B cell (primary cell): Measurements from ENCODE around the gene ERC2. TPM values are rescaled to one million over a fixed set of nuclear protein-coding genes. Genes with fewer than 3 reads are reported as not detected.

Source experiments
- ATAC-seq: fragments of 200-7000 bp; cut with Tn5 transposase; one replicate; pipeline ENCODE4 v1.10.0; 2021; ENCODE audit warnings: low read depth, mild to moderate bottlenecking, moderate number of reproducible peaks, moderate library complexity
- CTCF ChIA-PET: fragments of 350-600 bp; sonication (Branson Sonifier 250); formaldehyde crosslinking; loops from one replicate; lab custom pipeline; 2021; ENCODE audit warnings: antibody characterized with exemption, inconsistent platforms; lab: Charles Lee
- POLR2A ChIA-PET: fragments of 350-600 bp; sonication (Branson Sonifier 250); formaldehyde crosslinking; loops from one replicate; lab custom pipeline; 2021; ENCODE audit warnings: antibody characterized with exemption; lab: Charles Lee
- DNase-seq: peaks from one replicate; pipeline ENCODE4 v3.0.0; 2013
- H2AFZ ChIP-seq: 2 replicates; pipeline ENCODE4 v1.6.1; 2012; ENCODE audit warnings: mild to moderate bottlenecking, low read depth, low read length; ENCODE audit not compliant: insufficient read depth, poor library complexity, severe bottlenecking
- H3K27ac ChIP-seq, 2 donors: 1 replicate in 1 of 2; 2 replicates in 1 of 2; pipeline ENCODE4 v1.5.1; 2012 to 2013; ENCODE audit warnings: low read length in 2 of 2, mild to moderate bottlenecking in 2 of 2, moderate library complexity in 1 of 2
- H3K27me3 ChIP-seq, 4 experiments: fragments of 200-600 bp in 1 of 4; sonication (generic) in 1 of 4; replicated peaks in 1 of 4; 1 replicate in 2 of 4; 2 replicates in 2 of 4; pipeline versions ENCODE4 v1.6.1 to v1.7.0; 2013 to 2016; ENCODE audit warnings: low read length in 3 of 4, mild to moderate bottlenecking in 2 of 4, mixed read lengths in 1 of 4, moderate library complexity in 1 of 4; ENCODE audit not compliant: insufficient read depth in 4 of 4, control insufficient read depth in 3 of 4; ENCODE audit errors: control extremely low read depth in 1 of 4
- H3K36me3 ChIP-seq, 2 experiments: replicated peaks in 1 of 2; 1 replicate in 1 of 2; 2 replicates in 1 of 2; pipeline versions ENCODE4 v1.6.1 to v1.7.1; 2013; ENCODE audit warnings: low read length in 1 of 2; ENCODE audit not compliant: insufficient read depth in 2 of 2, control insufficient read depth in 1 of 2; ENCODE audit errors: control extremely low read depth in 1 of 2, extremely low read depth in 1 of 2
- H3K4me1 ChIP-seq, 2 donors: fragments of 200-600 bp in 1 of 2; sonication (generic) in 1 of 2; 1 replicate in 1 of 2; 2 replicates in 1 of 2; pipeline versions ENCODE4 v1.5.1 to v1.6.1; 2013 to 2017; ENCODE audit warnings: low read length in 2 of 2; ENCODE audit not compliant: control insufficient read depth in 2 of 2, insufficient read depth in 2 of 2
- H3K4me2 ChIP-seq: replicated peaks from 2 replicates; pipeline ENCODE3; 2012; ENCODE audit warnings: mild to moderate bottlenecking, low read depth, low read length; ENCODE audit not compliant: poor library complexity, severe bottlenecking
- H3K4me3 ChIP-seq, 5 experiments: fragments of 200-600 bp in 1 of 5; sonication (generic) in 1 of 5; 1 replicate in 3 of 5; 2 replicates in 2 of 5; pipeline versions ENCODE4 v1.5.1 to v1.7.0; 2011 to 2016; ENCODE audit warnings: low read length in 4 of 5, mild to moderate bottlenecking in 4 of 5, low read depth in 2 of 5, control low read depth in 1 of 5, moderate library complexity in 1 of 5; ENCODE audit not compliant: insufficient read depth in 1 of 5; ENCODE audit errors: control extremely low read depth in 1 of 5, extremely low read depth in 1 of 5
- H3K79me2 ChIP-seq: fragments of 200-600 bp; sonication (generic); one replicate; pipeline ENCODE4 v1.6.0; 2016; ENCODE audit warnings: low read length; ENCODE audit not compliant: control insufficient read depth, insufficient read depth
- H3K9ac ChIP-seq: fragments of 200-600 bp; sonication (generic); 2 replicates; pipeline ENCODE4 v1.6.1; 2017; ENCODE audit warnings: mild to moderate bottlenecking, low read length, moderate library complexity
- H3K9me3 ChIP-seq, 3 donors: one replicate each; pipeline versions ENCODE4 v1.6.1 to v1.7.1; 2013; ENCODE audit warnings: low read length in 2 of 3; ENCODE audit not compliant: control insufficient read depth in 2 of 3, insufficient read depth in 1 of 3; ENCODE audit errors: control extremely low read depth in 1 of 3
- H4K20me1 ChIP-seq: 2 replicates; pipeline ENCODE4 v1.6.0; 2012; ENCODE audit warnings: mild to moderate bottlenecking, low read length; ENCODE audit not compliant: insufficient read depth, control insufficient read depth, poor library complexity, severe bottlenecking
- H3K27ac Mint-ChIP-seq: one replicate; pipeline ENCODE4 v1.8.0; 2021; ENCODE audit warnings: mixed read lengths
- H3K27me3 Mint-ChIP-seq: one replicate; pipeline ENCODE4 v1.8.0; 2021; ENCODE audit warnings: mixed read lengths
- H3K4me1 Mint-ChIP-seq: one replicate; pipeline ENCODE4 v1.8.0; 2021; ENCODE audit warnings: mixed read lengths
- H3K4me3 Mint-ChIP-seq: one replicate; pipeline ENCODE4 v1.8.0; 2021; ENCODE audit warnings: mixed read lengths
- H3K9me3 Mint-ChIP-seq: one replicate; pipeline ENCODE4 v1.8.0; 2022; ENCODE audit warnings: mixed read lengths; ENCODE audit not compliant: insufficient read depth
- CTCF ChIP-seq: fragments of 200-600 bp; IDR thresholded peaks from one replicate; pipeline ENCODE4 v1.8.0; 2022; ENCODE audit warnings: antibody characterized with exemption, mild to moderate bottlenecking
- EZH2 ChIP-seq: IDR thresholded peaks from 2 replicates; pipeline ENCODE4 v1.6.1; 2012; ENCODE audit warnings: borderline replicate concordance, low read depth, mild to moderate bottlenecking, moderate library complexity, low read length; ENCODE audit not compliant: insufficient read depth, poor library complexity, severe bottlenecking
- WGBS: methylation state at CpG from one replicate; pipeline ENCODE4 v1.1.5; 2013; ENCODE audit warnings: missing lambda C conversion rate; ENCODE audit not compliant: insufficient coverage; 5-methylcytosine and 5-hydroxymethylcytosine counted together
- intact Hi-C: fragments of 100-400 bp; cut with micrococcal nuclease; formaldehyde crosslinking; loops from one replicate; pipeline ENCODE4 v1.10.0; 2022
- polyA plus RNA-seq: library from polyadenylated mRNA; depleted of rRNA; stranded (reverse); fragments of >200 nt; gene quantifications from 2 replicates; pipeline ENCODE4 v1.2.3, GENCODE V29; 2012
- total RNA-seq, 2 donors: library from RNA; stranded (reverse); fragments of 120-200 nt in 1 of 2; gene quantifications; 1 replicate in 1 of 2; 2 replicates in 1 of 2; pipeline versions ENCODE4 v1.2.3 to v1.2.4, GENCODE V29; 2013 to 2022

The ERC2 gene
- total and polyA plus RNA-seq, 2 donors (not counting 1 experiment from before 2014, with no cell fraction given): not detected

GRCh38 chr3:56254835-56255234 lies 213.4 kb downstream of the ERC2 start:
- POLR2A ChIA-PET: no interaction called here

More at GRCh38 chr3:56254835-56255234, 213.4 kb downstream of the ERC2 start:
- H3K4me3 ChIP-seq: no peak overlapping the region
- TF ChIP-seq EZH2 (no peak), CTCF (peak; percentile 39)
- no peak overlapping the region for H2AFZ ChIP-seq
- H3K4me1 ChIP-seq: no peaks in the 10 kb centered on the region
- no peak overlapping the region for H3K27ac ChIP-seq
- H3K9me3 ChIP-seq: no peaks in the 10 kb centered on the region
- Mint-ChIP-seq H3K9me3 (no peaks in the 10 kb centered on the region), H3K27ac (no peak overlapping the region), H3K27me3 (peaks cover 9% of the 10 kb centered on the region), H3K4me1 (no peaks in the 10 kb centered on the region), H3K4me3 (no peak overlapping the region)
- WGBS: no CpG with 5 or more reads among the region's 3 CpGs
- H3K27me3 ChIP-seq: no peaks in the 10 kb centered on the region
- H3K36me3 ChIP-seq: no peaks in the 10 kb centered on the region
- ATAC-seq: no peak
- no peaks in the 10 kb centered on the region for H3K79me2 ChIP-seq
- no peak overlapping the region for H3K9ac ChIP-seq
- intact Hi-C loops: no loop called here
- H3K4me2 ChIP-seq: no peak overlapping the region
- DNase-seq: no peak
- no peaks in the 10 kb centered on the region for H4K20me1 ChIP-seq
- CTCF ChIA-PET: interaction anchor here (0.8 to 3.8 kb wide), 3 partner anchors 10 to 23 kb away, joined by 3 to 11 read pairs (median 3); no protein-coding TSS in a partner anchor
